Measurements from ENCODE around the gene MRPL21. TPM values are rescaled to one million over a fixed set of nuclear protein-coding genes. Genes with fewer than 3 reads are reported as not detected.
"Not testable (repeated sequence)": the region's sequence is repeated elsewhere in the genome, so short reads cannot be mapped to it uniquely, and the experiment has no call there.

MRPL21 gene
- total and polyA plus RNA-seq, 2 of the 13 experiments (the other 11 are each of a cell fraction or from before 2014, with no cell fraction given) = 61.5 to 100 TPM

- BruUV-seq (replicated peaks) = no TSS peak
- in situ Hi-C loops (cut with HindIII; ENCODE audit: extremely low pct_ligation_motif_present, low pct_unique_long_range_greater_than_20kb) = loop anchor here (25.0 kb wide), 1 partner anchor 253 kb away; no protein-coding TSS in a partner anchor
- no peak overlapping the region for H3K4me3 ChIP-seq (replicated peaks in 1 of 3; ENCODE audit: insufficient read depth in 1 of 3, low read depth in 2 of 3, low read length in 3 of 3)
- no peaks in the 10 kb centered on the region for H3K9me3 ChIP-seq (ENCODE audit: low read length)
- intact Hi-C loops (cut with micrococcal nuclease; ENCODE audit: unreplicated experiment) = no loop called here
- no peak overlapping the region for H3K4me2 ChIP-seq (ENCODE audit: low read depth, low read length)
- 98% methylated on average over 15 of the region's 18 CpGs for WGBS (ENCODE audit: low lambda C conversion rate)
- peaks cover 14 to 32% of the 10 kb centered on the region in 2 experiments; a peak in 4 of 5 replicates for H3K36me3 ChIP-seq (replicated peaks in 1 of 2; ENCODE audit: control insufficient read depth in 1 of 2, insufficient read depth in 2 of 2, low read length in 2 of 2)
- ATAC-seq (peak; percentile 66), DNase-seq (ENCODE audit: low spot score) (no peak), FAIRE-seq (no peak)
- H2AFZ ChIP-seq (ENCODE audit: low read length) = no peak overlapping the region
- TF ChIP-seq STAG1 (CRISPR knock-in tag; IDR thresholded peaks at IDR 0.05) (peak; percentile 31; the same call in 1 of the 2 replicates), ZFP90 (CRISPR knock-in tag; IDR thresholded peaks at IDR 0.05; ENCODE audit: borderline replicate concordance) (no peak), ZBTB33 (CRISPR knock-in tag; IDR thresholded peaks at IDR 0.05) (peak; percentile 99), RCOR2 (CRISPR knock-in tag; IDR thresholded peaks at IDR 0.05) (no peak), SP1 (IDR thresholded peaks at IDR 0.05) (no peak), SP1 (CRISPR knock-in tag; IDR thresholded peaks at IDR 0.05) (0 out of 2 replicates have a peak, but pooled peaks have one; percentile 17)
- TF ChIP-seq, protein P1, sequence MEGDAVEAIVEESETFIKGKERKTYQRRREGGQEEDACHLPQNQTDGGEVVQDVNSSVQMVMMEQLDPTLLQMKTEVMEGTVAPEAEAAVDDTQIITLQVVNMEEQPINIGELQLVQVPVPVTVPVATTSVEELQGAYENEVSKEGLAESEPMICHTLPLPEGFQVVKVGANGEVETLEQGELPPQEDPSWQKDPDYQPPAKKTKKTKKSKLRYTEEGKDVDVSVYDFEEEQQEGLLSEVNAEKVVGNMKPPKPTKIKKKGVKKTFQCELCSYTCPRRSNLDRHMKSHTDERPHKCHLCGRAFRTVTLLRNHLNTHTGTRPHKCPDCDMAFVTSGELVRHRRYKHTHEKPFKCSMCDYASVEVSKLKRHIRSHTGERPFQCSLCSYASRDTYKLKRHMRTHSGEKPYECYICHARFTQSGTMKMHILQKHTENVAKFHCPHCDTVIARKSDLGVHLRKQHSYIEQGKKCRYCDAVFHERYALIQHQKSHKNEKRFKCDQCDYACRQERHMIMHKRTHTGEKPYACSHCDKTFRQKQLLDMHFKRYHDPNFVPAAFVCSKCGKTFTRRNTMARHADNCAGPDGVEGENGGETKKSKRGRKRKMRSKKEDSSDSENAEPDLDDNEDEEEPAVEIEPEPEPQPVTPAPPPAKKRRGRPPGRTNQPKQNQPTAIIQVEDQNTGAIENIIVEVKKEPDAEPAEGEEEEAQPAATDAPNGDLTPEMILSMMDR (CRISPR knock-in tag; IDR thresholded peaks at IDR 0.05) = peak; percentile 55
- POLR2A ChIA-PET = interaction anchor here (1.2 kb wide), 1 partner anchor 45 kb away, joined by 4 read pairs; no protein-coding TSS in a partner anchor
- no peaks in the 10 kb centered on the region for H3K4me1 ChIP-seq (ENCODE audit: insufficient read depth, low read length)
- H3K79me2 ChIP-seq (ENCODE audit: insufficient read depth, low read length) = no peaks in the 10 kb centered on the region
- CTCF ChIA-PET (ENCODE audit: low intra/inter-chr PET ratio, low total read pairs) = interaction anchor here (1.2 kb wide), 1 partner anchor 64 kb away, joined by 3 read pairs; no protein-coding TSS in a partner anchor
- no peak overlapping the region for H3K27ac ChIP-seq (ENCODE audit: extremely low read length, insufficient read depth, low read length)
- no peak overlapping the region for H3K9ac ChIP-seq (ENCODE audit: insufficient read depth, low read depth, low read length)
- H3K27me3 ChIP-seq (ENCODE audit: control insufficient read depth in 1 of 2, insufficient read depth in 2 of 2, low read length in 2 of 2) = no peaks in the 10 kb centered on the region
- no peaks in the 10 kb centered on the region for H4K20me1 ChIP-seq (ENCODE audit: insufficient read depth, low read length)
Measured at GRCh38 chr11:68889948-68890446, 13.6 kb downstream of the MRPL21 start.

DNA sequence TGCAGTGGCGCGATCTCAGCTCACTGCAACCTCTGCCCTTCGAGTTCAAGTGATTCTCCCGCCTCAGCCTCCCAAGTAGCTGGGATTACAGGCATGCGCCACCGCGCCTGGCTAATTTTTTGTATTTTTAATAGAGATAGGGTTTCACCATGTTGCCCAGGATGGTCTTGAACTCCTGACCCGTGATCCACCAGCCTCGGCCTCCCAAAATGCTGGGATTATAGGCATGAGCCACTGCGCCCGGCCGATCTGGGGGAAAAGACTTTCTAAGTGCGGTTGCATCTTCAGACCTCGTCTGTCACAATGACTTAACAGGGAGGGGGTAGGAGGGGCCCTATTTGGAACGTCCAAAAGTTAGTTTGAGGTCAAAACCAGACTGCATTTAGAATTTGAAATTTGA, 18.8 kb downstream of the MRPL21 start:
- FAIRE-seq; H3K4me3 ChIP-seq (replicated peaks in 1 of 3; ENCODE audit: insufficient read depth in 1 of 3, low read depth in 2 of 3, low read length in 3 of 3); H3K79me2 ChIP-seq (ENCODE audit: insufficient read depth, low read length); DNase-seq (ENCODE audit: low spot score); H3K4me2 ChIP-seq (ENCODE audit: low read depth, low read length); ATAC-seq; H2AFZ ChIP-seq (ENCODE audit: low read length); CTCF ChIA-PET (ENCODE audit: low intra/inter-chr PET ratio, low total read pairs); H4K20me1 ChIP-seq (ENCODE audit: insufficient read depth, low read length); H3K27ac ChIP-seq (ENCODE audit: extremely low read length, insufficient read depth, low read length); BruUV-seq (replicated peaks); H3K36me3 ChIP-seq (replicated peaks in 1 of 2; ENCODE audit: control insufficient read depth in 1 of 2, insufficient read depth in 2 of 2, low read length in 2 of 2); H3K9ac ChIP-seq (ENCODE audit: insufficient read depth, low read depth, low read length); H3K9me3 ChIP-seq (ENCODE audit: low read length); H3K27me3 ChIP-seq (ENCODE audit: control insufficient read depth in 1 of 2, insufficient read depth in 2 of 2, low read length in 2 of 2); H3K4me1 ChIP-seq (ENCODE audit: insufficient read depth, low read length); POLR2A ChIA-PET: not testable (repeated sequence)
- intact Hi-C loops (cut with micrococcal nuclease; ENCODE audit: unreplicated experiment) (loop anchor here (1.0 kb wide), 1 partner anchor 15 kb away; no protein-coding TSS in a partner anchor), in situ Hi-C loops (cut with HindIII; ENCODE audit: extremely low pct_ligation_motif_present, low pct_unique_long_range_greater_than_20kb) (loop anchor here (25.0 kb wide), 1 partner anchor 248 kb away; no protein-coding TSS in a partner anchor)
- 97% methylated on average over 15 of the region's 15 CpGs for WGBS (ENCODE audit: low lambda C conversion rate)

All from HepG2 (cell line).